Measurements from ENCODE around the gene VLDLR.

The VLDLR gene

DNA sequence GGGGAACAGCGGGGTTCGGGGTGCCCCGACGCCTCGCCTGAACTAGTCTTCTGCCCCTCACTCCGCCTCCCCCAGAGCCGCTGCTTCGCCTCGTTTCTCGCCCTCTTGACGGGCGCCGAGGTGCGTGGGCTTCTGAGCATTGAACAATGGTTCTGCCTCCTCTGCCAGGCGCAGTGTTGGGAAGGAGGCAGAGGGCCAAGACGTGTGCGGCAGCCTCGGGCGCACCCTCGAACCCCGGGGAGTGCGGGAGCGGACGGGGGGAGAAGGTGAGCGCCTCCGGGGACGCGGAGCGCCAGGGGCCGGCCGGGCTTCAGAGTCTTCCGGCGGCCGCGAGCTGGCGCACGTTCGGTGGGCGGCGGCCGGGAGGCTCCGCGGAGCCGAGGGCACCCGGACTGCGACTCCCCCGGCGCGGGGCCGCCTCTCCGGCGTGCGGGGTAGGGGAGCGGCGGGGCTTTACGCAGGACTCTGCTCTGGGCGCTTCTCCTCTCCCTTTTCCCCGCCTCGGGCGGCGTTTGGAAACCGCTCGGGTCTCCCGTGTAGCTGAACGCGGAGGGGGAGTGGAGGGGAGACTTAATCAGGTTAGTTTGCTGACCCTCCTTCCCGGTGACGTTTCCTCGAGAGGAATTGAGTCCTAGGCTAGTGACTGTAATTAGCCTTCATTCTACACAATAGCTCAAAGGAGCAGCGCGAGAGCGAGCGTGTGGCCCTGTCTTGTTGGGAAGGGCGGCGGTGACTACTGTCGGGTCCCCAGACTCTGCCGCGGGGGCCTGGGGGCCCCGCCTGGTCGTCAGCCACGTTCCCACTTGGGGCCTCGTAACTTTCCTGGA, 1.1 kb downstream of the VLDLR start:
- DNase-seq = no peak

DNA sequence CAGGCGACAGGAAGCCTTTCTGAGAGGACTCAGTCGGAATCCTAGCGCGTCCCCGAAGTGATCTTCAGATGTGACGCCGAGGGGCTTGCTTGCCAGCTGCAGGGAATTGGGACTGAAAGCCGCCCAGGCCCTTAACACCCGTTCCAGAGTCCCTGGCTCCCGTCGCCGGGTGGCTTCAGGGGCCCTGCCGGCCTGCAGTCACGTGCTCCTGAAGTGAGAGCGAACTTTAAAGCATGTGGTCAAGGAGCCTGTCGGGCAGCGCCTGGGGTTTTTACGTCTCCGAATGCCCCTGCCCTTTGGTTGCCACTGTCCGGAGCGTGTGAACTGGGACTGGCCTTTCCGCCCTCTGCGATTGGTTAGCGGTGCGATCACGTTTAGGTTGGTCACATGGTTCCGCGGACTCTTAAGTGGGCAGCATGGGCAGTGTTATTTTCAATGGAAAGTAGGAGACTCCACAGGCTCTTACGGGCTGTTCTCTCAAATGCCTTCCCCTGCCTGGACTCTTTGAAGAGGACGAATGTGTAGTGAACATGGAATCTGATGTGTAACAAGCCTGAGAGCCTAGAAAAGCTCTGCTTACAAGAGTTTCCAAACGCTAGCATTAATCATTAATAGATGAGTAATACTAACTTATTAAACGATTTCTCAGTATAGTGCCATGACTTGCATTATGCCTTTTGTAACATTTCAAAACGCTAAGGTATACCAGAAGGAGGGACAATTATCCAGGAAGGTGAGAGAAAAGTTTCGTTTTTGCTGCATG, 1.9 kb downstream of the VLDLR start:
- no peak for DNase-seq

DNA sequence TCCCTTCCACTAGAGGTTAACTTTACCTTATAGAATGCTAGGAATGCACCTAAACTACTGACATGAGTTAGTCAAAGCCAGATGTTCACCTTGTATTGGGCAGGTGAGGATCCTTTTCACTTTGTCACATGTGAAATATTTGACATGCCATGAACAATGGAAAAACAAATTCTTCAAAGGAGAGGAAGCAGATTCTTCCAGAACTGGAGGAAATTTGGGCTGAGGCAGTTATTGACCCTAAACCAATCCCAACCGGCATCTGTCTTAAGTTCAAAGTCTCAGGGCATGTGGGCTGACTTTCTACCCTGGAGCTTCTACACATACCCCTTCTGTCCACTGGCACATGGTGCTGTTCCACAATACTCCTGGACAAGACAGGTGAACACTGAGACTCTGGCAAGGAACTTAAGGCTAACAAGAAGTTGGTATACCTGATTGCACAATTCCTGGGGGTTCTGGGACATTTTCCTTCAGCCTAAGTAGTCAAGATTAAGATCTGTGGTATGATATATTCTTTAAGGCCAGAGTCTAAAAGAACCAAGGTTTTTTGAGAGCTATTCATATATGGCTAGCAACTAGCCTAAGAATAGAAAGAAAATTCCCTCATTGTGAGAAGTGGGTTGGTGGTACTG, 2.6 kb downstream of the VLDLR start:
- no peak for DNase-seq

DNA sequence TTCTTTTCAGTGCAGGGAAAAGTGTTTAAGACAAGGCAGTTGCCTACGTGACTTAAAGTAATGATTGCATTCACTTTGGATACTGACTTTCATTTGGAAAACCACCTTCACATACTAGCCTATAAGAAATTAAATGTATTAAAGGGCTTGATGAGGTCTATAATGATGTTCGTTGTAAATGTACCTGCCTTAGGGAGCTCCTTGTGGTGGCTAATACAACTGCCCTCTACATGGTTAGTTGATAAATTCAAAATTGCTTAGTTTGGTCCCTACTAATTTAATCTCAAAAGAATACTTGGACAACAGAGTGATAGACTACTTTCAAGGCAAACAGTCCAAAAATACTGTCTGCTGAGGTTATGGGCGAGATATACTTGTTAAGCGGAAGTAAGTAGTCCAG, 3.8 kb downstream of the VLDLR start:
- DNase-seq = no peak

DNA sequence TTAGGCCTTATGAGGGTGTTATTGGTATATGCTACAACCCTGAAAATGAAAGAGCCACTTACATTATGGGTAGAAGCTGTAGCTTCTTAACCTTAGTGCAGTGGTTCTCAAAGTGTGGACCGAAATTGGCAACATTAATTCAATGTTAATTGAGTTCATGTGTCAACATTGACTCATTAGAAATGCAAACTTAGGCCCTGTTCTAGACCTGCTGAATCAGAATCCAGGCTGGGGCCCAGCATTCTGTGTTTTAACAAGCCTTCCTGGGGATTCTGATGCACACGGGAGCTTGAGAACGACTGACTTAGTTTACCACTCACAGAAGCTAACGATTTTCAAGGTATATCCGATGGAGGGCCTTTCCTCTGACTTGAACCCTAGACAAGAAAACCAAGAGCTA, 7.3 kb downstream of the VLDLR start:
- DNase-seq = no peak

DNA sequence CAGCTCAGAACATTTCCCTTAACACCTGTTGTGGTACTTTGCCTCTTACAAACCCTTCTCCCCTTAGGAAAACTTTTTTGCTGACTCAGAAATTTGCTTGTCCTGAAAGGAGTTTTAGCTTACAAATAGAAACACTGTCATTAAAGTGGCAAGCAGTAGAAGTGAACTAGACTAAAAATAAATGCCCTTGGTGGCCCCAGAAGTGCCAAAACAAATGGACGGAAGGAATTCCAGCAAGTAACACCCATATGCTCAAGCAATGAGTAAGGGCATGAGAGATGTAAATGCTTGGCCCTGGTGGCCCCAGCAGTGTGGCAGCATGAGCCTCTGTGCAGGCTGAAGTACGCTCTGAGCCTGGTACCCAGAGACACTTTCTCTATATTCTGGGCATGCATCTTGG, 8.6 kb downstream of the VLDLR start:
- DNase-seq = no peak

DNA sequence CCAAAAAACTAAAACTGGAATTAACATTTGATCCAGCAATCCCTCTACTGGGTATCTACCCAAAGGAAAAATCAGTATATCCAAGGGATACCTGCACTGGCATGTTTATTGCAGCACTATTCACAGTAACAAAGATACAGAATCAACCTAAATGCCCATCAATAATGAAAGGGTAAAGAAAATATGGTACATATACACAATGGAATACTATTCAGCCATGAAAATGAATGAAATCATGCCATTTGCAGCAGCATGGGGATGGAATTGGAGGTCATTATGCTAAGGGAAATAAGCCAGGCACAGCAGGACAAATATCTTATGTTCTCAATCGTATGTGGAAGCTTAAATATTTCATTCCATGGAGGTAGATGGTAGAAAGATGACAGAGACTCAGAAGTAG, 9.7 kb downstream of the VLDLR start:
- no peak for DNase-seq

DNA sequence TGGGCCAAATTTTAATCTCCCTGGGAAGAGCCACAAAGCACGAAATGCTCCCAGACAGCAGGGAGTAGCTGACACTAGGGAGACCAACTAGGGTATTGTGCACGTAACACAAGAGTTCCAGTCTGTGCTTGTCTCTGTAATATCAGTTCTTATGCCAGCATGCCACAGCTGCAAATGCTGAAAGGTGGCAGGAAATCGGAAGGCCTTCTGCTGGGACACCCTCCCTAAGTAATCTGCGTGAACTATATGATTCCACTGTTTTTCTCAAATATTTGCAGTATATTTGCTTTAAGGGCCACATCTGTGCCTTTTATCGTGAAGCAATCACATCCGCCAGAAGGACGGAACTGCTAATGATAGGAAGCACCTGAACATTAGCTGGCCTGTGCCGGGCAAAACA, 12.6 kb downstream of the VLDLR start:
- no peak for DNase-seq

DNA sequence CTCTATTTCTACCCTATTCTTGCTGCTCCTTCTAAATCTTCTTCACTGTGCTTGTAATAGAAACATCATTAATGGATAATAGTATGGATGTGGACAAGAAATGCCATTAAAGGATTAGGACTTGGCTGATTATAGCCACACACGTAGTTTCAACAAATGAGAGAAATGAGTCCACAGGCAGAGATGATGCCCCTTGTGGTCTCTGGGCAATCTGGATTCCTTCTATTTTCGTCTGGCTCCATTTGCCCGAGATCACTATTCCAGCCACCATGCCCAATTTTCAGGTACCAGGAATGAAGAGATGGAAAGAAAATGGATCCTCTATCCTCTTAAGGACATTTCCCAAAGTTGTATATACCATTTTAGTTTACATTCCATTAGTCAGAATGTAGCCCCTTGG, 13.2 kb downstream of the VLDLR start:
- DNase-seq = no peak

DNA sequence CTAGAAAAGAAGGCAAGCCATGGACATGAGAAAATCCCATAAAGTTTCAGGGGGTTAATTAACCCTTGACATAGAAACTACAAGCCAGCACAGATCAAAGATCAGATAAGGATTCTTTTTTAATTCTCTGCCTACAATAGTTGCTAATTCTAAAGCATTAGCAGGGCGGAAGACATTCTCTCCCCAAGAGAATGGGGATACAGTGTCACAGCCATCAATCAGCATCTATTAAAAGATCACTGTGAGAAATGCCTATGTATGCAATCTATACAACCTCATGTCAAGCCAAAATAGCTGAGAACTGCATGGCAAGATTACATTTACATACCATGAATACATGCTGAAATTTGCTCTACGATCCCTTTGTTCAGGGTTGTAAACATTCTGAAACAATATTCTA, 14.3 kb downstream of the VLDLR start:
- DNase-seq = no peak

DNA sequence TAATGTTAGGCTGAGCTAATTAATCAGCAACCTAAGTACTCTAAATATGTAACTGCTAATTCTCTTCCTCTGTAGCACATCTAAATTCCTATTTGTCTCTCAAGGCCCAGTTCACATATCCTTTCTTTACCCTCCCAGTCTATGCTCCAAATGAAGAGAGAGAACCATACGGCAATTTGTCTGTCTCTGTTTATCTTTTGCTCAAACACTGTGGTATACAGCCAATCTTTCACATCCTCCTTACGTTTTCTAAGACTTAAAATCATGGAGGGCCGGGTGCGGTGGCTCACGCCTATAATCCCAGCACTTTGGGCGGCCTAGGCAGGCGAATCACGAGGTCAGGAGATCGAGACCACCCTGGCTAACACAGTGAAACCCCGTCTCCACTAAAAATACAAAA, 15.8 kb downstream of the VLDLR start:
- no peak for DNase-seq

DNA sequence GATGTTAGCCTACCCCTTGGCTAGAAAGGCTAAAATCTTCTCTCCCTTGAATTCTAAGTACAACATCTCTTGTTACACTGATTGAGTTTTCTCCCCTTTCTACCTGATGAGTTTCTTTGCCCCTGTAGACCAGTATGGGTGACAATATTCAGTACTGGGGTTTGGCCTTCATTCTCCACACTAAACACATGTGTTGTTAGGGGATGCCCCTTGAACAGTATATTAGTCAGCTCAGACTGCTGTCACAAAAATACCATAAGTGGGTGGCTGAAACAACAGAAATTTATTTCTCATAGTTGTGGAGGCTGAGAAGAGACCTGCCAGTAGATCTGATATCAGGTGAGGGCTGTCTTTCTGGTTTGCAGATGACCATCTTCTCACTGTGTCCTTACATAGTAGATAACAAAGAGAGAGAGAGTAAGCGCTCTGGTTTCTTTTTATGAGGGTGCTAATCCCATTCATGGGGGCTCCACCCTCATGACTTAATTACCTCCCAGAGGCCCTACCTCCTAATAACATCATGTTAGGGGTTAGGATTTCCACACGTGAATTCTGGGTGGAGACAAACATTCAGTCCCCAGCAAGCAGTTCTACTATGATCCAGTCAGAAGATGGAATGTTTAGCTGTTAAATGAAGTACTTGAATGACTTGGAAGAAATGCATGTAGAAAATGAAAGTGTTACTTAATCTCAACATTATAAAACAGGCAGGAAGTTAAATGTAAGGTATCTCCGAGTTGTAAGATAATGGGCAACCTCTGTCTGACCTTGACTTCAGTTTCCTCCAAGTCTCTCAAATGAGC, 17.5 kb downstream of the VLDLR start:
- no peak for DNase-seq

DNA sequence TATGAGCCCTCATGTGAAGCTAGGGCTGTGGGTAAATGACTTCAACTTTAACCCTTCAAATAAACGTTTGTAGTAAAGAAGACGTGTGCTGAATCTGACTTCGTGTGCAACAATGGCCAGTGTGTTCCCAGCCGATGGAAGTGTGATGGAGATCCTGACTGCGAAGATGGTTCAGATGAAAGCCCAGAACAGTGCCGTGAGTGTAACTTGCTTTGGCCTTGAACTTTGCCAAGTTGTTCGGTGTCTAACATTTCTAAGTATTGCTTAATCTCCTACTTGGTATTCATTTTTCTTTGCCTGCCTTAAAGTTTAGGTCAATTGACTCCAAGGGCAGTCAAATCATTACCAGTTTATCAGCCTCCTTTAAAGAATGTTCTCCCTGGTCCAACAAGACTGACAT, 18.2 kb downstream of the VLDLR start:
- DNase-seq = no peak

DNA sequence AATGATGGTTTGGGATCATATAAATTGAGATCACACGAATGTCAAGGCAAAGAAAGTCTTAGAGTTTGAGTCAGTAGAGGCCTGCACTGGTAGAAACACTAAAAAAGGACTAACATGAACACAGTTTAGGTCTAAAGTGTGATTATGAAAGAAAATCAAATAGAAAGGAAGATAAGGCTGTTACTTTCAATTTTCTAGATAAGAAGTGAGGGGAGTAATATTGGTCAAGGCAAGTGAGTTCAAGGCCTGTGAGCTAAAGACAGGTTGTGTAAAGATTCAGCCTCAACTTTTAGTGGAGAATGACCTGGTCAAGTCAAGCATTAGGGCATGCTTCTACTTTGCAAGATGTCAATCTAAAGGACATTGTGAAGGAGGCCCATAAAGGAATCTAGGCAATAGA, 19.0 kb downstream of the VLDLR start:
- no peak for DNase-seq

DNA sequence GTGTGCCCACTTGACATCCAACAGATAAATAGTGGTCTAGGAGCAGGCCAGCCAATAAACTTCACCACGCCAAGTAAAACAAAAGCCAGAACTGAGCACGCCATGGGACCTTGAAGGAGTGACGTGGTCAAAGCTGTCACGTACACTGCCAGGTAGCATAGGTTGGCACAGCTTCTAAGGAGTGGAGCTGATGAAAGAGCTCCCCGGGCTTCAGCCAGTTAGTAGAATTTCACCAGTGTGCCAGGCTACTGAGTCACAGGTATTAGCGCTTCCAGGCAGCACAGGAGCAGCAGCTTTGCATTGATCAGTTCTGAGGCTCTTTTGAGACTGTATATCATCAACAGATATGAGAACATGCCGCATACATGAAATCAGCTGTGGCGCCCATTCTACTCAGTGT, 19.4 kb downstream of the VLDLR start:
- no peak for DNase-seq

DNA sequence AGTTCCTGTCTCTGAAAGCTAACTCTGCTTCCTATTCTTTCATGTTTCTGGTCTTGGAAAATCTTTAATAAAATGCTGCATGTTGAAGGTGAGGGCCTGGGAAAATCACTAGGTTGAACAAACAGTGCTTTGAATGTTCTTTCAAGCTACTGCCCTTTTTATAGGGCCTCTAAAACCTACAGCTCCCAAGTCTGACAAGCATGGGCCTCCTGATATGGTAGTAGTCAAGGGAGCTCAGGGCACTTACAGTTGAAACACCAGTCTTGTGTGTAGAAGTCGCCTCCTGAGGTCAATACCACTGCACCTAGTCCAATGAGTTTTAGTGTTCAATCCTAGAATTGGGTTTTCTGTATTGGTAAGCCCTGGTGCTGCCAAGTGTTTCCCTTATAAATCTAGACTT, 20.5 kb downstream of the VLDLR start:
- DNase-seq = no peak

DNA sequence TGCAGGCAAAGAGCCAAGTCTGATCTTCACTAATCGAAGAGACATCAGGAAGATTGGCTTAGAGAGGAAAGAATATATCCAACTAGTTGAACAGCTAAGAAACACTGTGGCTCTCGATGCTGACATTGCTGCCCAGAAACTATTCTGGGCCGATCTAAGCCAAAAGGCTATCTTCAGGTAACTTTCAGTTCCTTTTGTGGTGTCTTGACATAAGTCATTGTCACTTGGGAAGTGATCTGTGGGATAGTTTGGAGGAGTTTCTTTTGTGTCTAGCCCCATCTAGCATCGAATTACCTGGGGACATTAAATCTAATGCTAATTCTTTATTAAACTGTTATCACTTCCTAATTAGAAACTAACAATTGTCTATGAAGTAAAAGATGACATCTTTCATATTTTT, 24.0 kb downstream of the VLDLR start:
- no peak for DNase-seq

DNA sequence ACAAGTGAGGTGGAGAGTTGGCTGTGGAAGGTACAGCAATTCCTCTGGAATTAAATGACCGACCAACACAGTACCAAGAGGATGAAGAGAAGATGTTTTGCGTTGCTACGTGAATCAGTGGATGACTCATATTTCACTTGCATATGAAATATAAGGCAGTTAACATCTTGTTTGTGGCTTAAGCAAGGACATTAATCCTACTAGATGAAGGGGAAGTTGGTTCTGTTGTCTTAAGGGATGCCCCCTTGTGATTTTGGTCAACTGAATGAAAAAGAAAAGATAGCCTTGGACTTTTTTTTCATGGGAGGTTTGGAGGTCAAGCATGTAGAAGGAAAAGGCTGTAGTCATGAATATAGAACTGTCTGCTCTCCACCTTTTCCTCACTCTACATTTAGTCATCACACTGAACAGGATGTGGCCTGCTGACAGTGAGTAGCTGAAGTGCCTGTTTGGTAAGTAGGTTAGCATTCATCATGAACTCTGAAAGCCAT, 33.9 kb downstream of the VLDLR start:
- no peak for DNase-seq

DNA sequence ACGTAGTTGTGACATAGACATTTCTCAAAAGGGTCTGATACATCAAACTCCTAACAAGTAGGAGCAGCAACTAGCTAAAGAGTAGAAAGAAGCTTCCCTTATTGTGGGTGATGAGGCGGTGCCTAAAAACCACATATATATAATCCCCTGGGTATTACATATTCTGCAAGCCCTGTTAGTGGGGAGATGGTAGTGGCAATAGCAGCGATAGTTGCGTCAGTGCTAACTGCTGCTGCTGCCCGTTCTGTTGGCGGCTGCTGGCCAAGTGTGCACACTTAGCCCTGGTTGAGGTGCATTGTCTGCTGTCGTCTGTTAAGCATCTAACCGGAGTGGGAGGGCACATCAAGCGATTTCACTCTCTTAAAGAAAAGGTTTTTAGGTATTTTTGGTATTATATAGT, 35.8 kb downstream of the VLDLR start:
- DNase-seq = no peak

DNA sequence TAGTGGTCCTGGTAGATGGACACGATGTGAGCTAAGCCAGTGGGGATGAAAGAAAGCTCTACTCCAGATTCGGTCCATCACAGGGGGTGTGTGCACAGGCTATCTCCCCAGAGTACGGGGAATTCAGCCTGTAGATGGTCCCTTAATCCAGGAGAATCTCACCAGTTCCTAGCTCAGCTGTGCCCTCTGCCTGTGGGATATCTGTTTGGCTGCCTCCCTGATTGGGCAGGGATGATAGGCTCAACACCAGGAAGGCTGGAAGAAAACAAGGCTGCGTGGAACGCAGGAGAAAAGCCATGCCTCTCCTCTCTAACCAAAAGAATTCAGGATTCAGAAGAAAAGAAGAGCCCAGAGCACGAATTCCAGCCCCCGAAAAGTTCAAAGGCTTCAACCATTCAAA, 40.9 kb downstream of the VLDLR start:
- DNase-seq = no peak

DNA sequence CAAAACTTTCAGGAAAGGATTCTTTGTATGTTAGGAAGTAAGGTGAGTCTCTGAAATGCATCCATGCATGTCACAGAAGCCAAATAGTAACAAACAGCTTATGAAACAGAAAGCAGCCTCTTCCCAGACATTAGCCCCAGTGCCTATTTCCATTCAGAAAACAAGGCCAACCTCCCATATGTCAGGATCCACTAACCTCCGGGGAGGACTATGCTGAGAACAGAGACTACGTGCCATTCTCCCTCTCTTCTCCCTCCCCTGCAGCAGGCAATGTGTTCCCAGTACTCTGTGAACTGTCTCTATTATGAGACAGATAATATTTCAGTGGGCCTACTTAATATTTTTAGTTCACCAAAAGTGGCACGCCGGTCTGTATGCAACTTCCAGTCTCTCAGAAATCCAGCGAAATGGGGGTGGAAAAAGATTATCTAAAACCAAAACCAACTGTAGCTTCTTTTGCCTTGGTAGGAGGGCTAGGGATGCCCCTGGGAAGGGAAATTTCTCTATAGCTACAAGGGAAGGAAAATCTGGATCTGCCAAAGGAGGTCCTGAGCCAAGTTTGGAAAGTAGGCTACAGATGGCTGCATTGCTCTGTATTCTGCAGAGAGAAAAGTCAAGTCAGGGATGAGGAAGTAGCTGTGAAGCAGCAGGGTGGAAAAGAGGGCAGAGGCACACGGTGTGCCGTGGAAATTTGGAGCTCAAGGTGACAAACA, 42.0 kb downstream of the VLDLR start:
- DNase-seq = no peak
